MCF 10A (cell line): ENCODE measurements around the gene MORN1. TPM values are rescaled to one million over a fixed set of nuclear protein-coding genes. Genes with fewer than 3 reads are reported as not detected.

Experiments used
- BruUV-seq: library from RNA; stranded (reverse); fragments of 400-500 nt; replicated peaks from 2 replicates; lab custom pipeline; 2021; lab: Mats Ljungman, UMichigan
- CTCF ChIA-PET: fragments of 300-600 bp; sonication (Branson Sonifier 250); formaldehyde crosslinking; extraction: SDS; loops from one replicate; lab custom pipeline; 2021; ENCODE audit warnings: antibody characterized with exemption, inconsistent platforms; lab: Yijun Ruan, JAX
- POLR2A ChIA-PET: fragments of 300-600, 350-650 bp; sonication (Branson Sonifier 250); formaldehyde crosslinking; extraction: SDS; loops from one replicate; lab custom pipeline; 2020; ENCODE audit warnings: antibody characterized with exemption, inconsistent platforms; lab: Yijun Ruan, JAX
- DNase-seq: peaks from one replicate; pipeline ENCODE4 v3.0.0-alpha.2; 2018; ENCODE audit not compliant: unreplicated experiment
- H3K27ac Mint-ChIP-seq: one replicate; pipeline ENCODE4 v1.8.0; 2022; ENCODE audit warnings: mild to moderate bottlenecking, low read depth, mixed read lengths; ENCODE audit not compliant: unreplicated experiment
- H3K27me3 Mint-ChIP-seq: one replicate; pipeline ENCODE4 v1.8.0; 2022; ENCODE audit warnings: mixed read lengths; ENCODE audit not compliant: insufficient read depth, unreplicated experiment
- H3K36me3 Mint-ChIP-seq: one replicate; pipeline ENCODE4 v1.8.0; 2022; ENCODE audit warnings: mild to moderate bottlenecking, moderate library complexity, mixed read lengths; ENCODE audit not compliant: insufficient read depth, unreplicated experiment
- H3K4me1 Mint-ChIP-seq: one replicate; pipeline ENCODE4 v1.8.0; 2022; ENCODE audit warnings: mixed read lengths; ENCODE audit not compliant: insufficient read depth, unreplicated experiment
- H3K4me3 Mint-ChIP-seq: one replicate; pipeline ENCODE4 v1.8.0; 2022; ENCODE audit warnings: mild to moderate bottlenecking, moderate library complexity, mixed read lengths; ENCODE audit not compliant: unreplicated experiment
- H3K9me3 Mint-ChIP-seq: one replicate; pipeline ENCODE4 v1.8.0; 2022; ENCODE audit warnings: mixed read lengths; ENCODE audit not compliant: unreplicated experiment
- CTCF ChIP-seq: fragments of 200-600 bp; IDR thresholded peaks from one replicate; pipeline ENCODE4 v1.8.0; 2022; ENCODE audit warnings: antibody characterized with exemption, mild to moderate bottlenecking; ENCODE audit not compliant: unreplicated experiment
- intact Hi-C: fragments of 100-400 bp; cut with micrococcal nuclease; formaldehyde crosslinking; loops from 2 replicates; pipeline ENCODE4 v1.14.1; 2022
- total RNA-seq: library from RNA; stranded (reverse); gene quantifications from 2 replicates; pipeline ENCODE4 v1.2.3, GENCODE V29; 2022

MORN1 gene
- total RNA-seq, 1 experiment from 2014 or later = 19.4 TPM

- peaks cover 19% of the 10 kb centered on the region for H3K4me1 Mint-ChIP-seq
- no peak overlapping the region for H3K27ac Mint-ChIP-seq
- intact Hi-C loops = loop anchor here (5.0 kb wide), 1 partner anchor 43 kb away; no protein-coding TSS in a partner anchor
- peaks cover 9% of the 10 kb centered on the region for H3K36me3 Mint-ChIP-seq
- ChIA-PET POLR2A (no interaction called here), CTCF (interaction anchor here (0.6 kb wide), 1 partner anchor 10 kb away, joined by 4 read pairs; no protein-coding TSS in a partner anchor)
- DNase-seq = no peak
- H3K27me3 Mint-ChIP-seq = no peaks in the 10 kb centered on the region
- no peak overlapping the region for H3K4me3 Mint-ChIP-seq
- H3K9me3 Mint-ChIP-seq = no peaks in the 10 kb centered on the region
- no peak for TF ChIP-seq CTCF
- no TSS peak for BruUV-seq
Observed at GRCh38 chr1:2274929-2275475, 116.4 kb downstream of the MORN1 start.

DNA sequence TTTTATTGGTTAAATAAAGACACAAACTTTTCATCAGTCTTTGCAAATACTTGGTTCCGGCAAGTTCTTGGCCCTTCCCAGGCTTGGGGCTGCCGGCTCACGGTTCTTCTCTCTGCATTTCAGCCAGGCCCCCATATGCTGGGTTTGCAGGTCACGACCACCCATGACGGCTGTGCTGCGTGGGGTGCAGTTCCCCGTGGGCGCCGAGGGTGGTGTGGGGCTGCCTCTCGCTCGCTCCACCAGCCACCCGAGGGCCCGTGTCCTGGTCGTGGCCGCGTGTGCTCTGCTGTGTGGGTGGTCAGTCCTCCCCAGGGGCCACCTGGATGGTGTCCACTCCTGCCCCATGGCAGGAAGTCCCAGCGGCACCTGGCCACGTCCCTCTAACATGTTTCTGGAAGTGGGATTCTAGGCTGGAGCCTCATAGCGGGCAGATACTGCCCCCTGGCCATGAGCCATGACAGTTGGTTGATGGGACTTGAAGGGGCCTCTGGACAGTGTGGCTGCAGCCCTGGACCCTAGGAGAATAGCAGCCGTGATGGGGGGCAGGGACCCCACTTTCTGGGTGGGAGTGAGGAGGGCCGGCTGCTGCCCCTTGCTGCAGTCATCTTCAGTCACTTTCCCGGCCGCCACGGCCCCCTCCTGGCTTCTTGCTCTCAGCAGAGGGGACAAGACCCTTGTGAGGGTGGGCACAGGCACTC is 117.0 kb downstream of the MORN1 start:
- intact Hi-C loops = no loop called here
- TF ChIP-seq CTCF = no peak
- H3K36me3 Mint-ChIP-seq = peaks cover 9% of the 10 kb centered on the region
- no peak overlapping the region for H3K4me3 Mint-ChIP-seq
- BruUV-seq = no TSS peak
- H3K27me3 Mint-ChIP-seq = no peaks in the 10 kb centered on the region
- CTCF ChIA-PET = no interaction called here
- H3K9me3 Mint-ChIP-seq = no peaks in the 10 kb centered on the region
- no peak for DNase-seq
- H3K4me1 Mint-ChIP-seq = peaks cover 17% of the 10 kb centered on the region
- POLR2A ChIA-PET = no interaction called here
- H3K27ac Mint-ChIP-seq = no peak overlapping the region

DNA sequence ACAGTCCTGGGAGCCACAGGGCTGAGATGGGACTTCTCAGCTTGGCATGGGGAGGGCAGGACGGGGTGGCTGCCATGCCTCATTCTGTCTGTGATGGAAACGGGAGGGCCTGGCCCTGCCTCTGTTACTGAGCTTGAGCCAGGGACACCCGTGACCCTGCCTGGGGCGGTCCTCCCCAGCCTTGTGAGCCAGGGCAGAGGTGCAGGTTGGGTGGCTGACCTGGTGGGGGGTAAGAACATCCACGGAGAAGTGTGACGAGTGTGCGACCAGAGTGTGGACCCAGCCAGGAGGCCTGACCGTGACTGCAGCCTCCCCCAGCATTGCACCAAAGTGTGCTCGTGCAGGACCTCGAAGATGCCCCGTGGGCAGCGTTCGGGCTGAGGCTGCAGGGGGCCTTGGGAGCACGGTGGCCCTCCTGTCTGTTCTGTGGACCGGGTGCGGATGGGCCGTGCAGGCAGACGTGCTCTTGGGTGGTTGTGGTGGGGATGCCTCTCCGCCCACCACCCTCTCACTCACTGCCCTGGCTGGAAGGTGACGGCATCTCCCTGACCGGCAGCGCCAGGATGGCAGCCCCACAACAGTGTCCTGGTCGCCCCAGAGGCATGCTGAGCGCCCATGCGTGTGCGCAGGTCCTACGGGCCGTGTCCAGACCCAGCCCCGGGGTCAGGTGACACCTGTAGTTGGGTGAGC is 117.8 kb downstream of the MORN1 start:
- Mint-ChIP-seq H3K4me3 (no peak overlapping the region), H3K27ac (no peak overlapping the region), H3K36me3 (peaks cover 9% of the 10 kb centered on the region), H3K9me3 (no peaks in the 10 kb centered on the region), H3K4me1 (peaks cover 13% of the 10 kb centered on the region), H3K27me3 (no peaks in the 10 kb centered on the region)
- intact Hi-C loops = no loop called here
- no peak for DNase-seq
- no peak for TF ChIP-seq CTCF
- no TSS peak for BruUV-seq
- CTCF ChIA-PET = no interaction called here
- POLR2A ChIA-PET = no interaction called here

GRCh38 chr1:2272686-2273400 is 118.5 kb downstream of the MORN1 start:
- H3K27ac Mint-ChIP-seq = no peak overlapping the region
- CTCF ChIA-PET = no interaction called here

More at GRCh38 chr1:2272686-2273400, 118.5 kb downstream of the MORN1 start:
- POLR2A ChIA-PET = no interaction called here
- Mint-ChIP-seq H3K4me3 (no peak overlapping the region), H3K36me3 (peaks cover 4% of the 10 kb centered on the region), H3K9me3 (no peaks in the 10 kb centered on the region), H3K4me1 (peaks cover 13% of the 10 kb centered on the region), H3K27me3 (no peaks in the 10 kb centered on the region)
- BruUV-seq = no TSS peak
- no peak for DNase-seq
- intact Hi-C loops = no loop called here
- no peak for TF ChIP-seq CTCF
